Natural killer cell (primary cell): ENCODE data around the gene NAIF1. TPM values are rescaled to one million over a fixed set of nuclear protein-coding genes. Genes with fewer than 3 reads are reported as not detected.

ENCODE experiments used
- ATAC-seq, 3 donors: fragments of 150-1000 bp in 2 of 3; fragments of 200-7000 bp in 1 of 3; cut with Tn5 transposase; 1 replicate in 1 of 3; 2 replicates in 2 of 3; pipeline ENCODE4 v1.10.0; 2021; ENCODE audit warnings: mild to moderate bottlenecking in 2 of 3, moderate library complexity in 2 of 3
- DNase-seq, 2 donors: peaks; one replicate each; pipeline versions ENCODE4 v3.0.0 to v3.0.0-alpha.2; 2013 to 2021; ENCODE audit warnings: mixed read lengths in 1 of 2
- H3K27ac ChIP-seq: one replicate; pipeline ENCODE4 v1.5.1; 2013; ENCODE audit warnings: mild to moderate bottlenecking, low read length
- H3K27me3 ChIP-seq: one replicate; pipeline ENCODE4 v1.6.1; 2013; ENCODE audit warnings: low read length; ENCODE audit not compliant: control insufficient read depth, insufficient read depth
- H3K36me3 ChIP-seq: one replicate; pipeline ENCODE4 v1.6.1; 2013; ENCODE audit warnings: low read length; ENCODE audit not compliant: control insufficient read depth, insufficient read depth
- H3K4me1 ChIP-seq: one replicate; pipeline ENCODE4 v1.6.1; 2013; ENCODE audit warnings: low read length; ENCODE audit not compliant: control insufficient read depth, insufficient read depth
- H3K4me3 ChIP-seq: one replicate; pipeline ENCODE4 v1.5.1; 2013; ENCODE audit warnings: low read length
- H3K9me3 ChIP-seq: one replicate; pipeline ENCODE4 v1.6.1; 2013; ENCODE audit warnings: low read length; ENCODE audit not compliant: control insufficient read depth, insufficient read depth
- H3K27ac Mint-ChIP-seq, 2 donors: one replicate each; pipeline ENCODE4 v1.8.0; 2022; ENCODE audit warnings: mild to moderate bottlenecking in 2 of 2, mixed read lengths in 2 of 2, moderate library complexity in 1 of 2
- H3K27me3 Mint-ChIP-seq, 2 donors: one replicate each; pipeline ENCODE4 v1.8.0; 2022; ENCODE audit warnings: low read depth in 2 of 2, mixed read lengths in 2 of 2
- H3K36me3 Mint-ChIP-seq: one replicate; pipeline ENCODE4 v1.8.0; 2022; ENCODE audit warnings: mixed read lengths
- H3K4me1 Mint-ChIP-seq, 2 donors: one replicate each; pipeline ENCODE4 v1.8.0; 2022; ENCODE audit warnings: mixed read lengths in 2 of 2
- H3K4me3 Mint-ChIP-seq: one replicate; pipeline ENCODE4 v1.8.0; 2022; ENCODE audit warnings: mild to moderate bottlenecking, moderate library complexity, mixed read lengths
- H3K9me3 Mint-ChIP-seq, 2 donors: one replicate each; pipeline ENCODE4 v1.8.0; 2022; ENCODE audit warnings: mixed read lengths in 2 of 2
- CTCF ChIP-seq: fragments of 200-600 bp; IDR thresholded peaks from one replicate; pipeline ENCODE4 v1.8.0; 2022; ENCODE audit warnings: antibody characterized with exemption
- WGBS: methylation state at CpG from one replicate; pipeline ENCODE4 v1.1.7; 2013; ENCODE audit warnings: missing lambda C conversion rate; ENCODE audit not compliant: insufficient coverage; 5-methylcytosine and 5-hydroxymethylcytosine counted together
- intact Hi-C: fragments of 100-400 bp; cut with micrococcal nuclease; formaldehyde crosslinking; loops from one replicate; pipeline ENCODE4 v1.14.2; 2022
- total RNA-seq, 4 donors: library from RNA; stranded (reverse); fragments of 120-200 nt in 1 of 4; gene quantifications; one replicate each; pipeline versions ENCODE4 v1.2.3 to v1.2.4, GENCODE V29; 2013 to 2022

Gene NAIF1
- total RNA-seq, 3 donors from 2014 or later (not counting 1 experiment from before 2014, with no cell fraction given), result 11.9 to 12.6 (median 12.1) TPM

GRCh38 chr9:128065907-128066712, 1.0 kb downstream of the NAIF1 start:
- ATAC-seq (no peak), DNase-seq (no peak)
- Histone ChIP-seq H3K4me1 (peaks cover 74% of the 10 kb centered on the region), H3K27ac (peak overlapping the region; percentile 97), H3K36me3 (peaks cover 9% of the 10 kb centered on the region), H3K9me3 (no peaks in the 10 kb centered on the region), H3K4me3 (peak overlapping the region; percentile 94), H3K27me3 (no peaks in the 10 kb centered on the region)
- H3K4me3 Mint-ChIP-seq, result no peak overlapping the region
- H3K9me3 Mint-ChIP-seq, result no peaks in the 10 kb centered on the region
- no peaks in the 10 kb centered on the region for H3K36me3 Mint-ChIP-seq
- WGBS, result 96% methylated on average over 18 of the region's 18 CpGs
- H3K27ac Mint-ChIP-seq, result no peak overlapping the region
- peaks cover 40 to 41% of the 10 kb centered on the region in 2 donors for H3K4me1 Mint-ChIP-seq
- no peaks in the 10 kb centered on the region for H3K27me3 Mint-ChIP-seq
- TF ChIP-seq CTCF, result no peak
- intact Hi-C loops, result loop anchor here (2.0 to 10.0 kb wide), 2 partner anchors 39 to 291 kb away; partner anchors contain the start of gene SH2D3C

GRCh38 chr9:128062846-128063831, 4.0 kb downstream of the NAIF1 start:
- H3K4me3 Mint-ChIP-seq, result no peak overlapping the region

GRCh38 chr9:128062279-128062678, 4.8 kb downstream of the NAIF1 start:
- WGBS, result 75% methylated on average over 6 of the region's 6 CpGs
- H3K4me3 ChIP-seq, result no peak overlapping the region
- Mint-ChIP-seq H3K4me1 (peaks cover 28 to 31% of the 10 kb centered on the region in 2 donors), H3K27ac (peak overlapping the region; percentile 83 to 88), H3K27me3 (no peaks in the 10 kb centered on the region), H3K36me3 (no peaks in the 10 kb centered on the region), H3K4me3 (no peak overlapping the region), H3K9me3 (no peaks in the 10 kb centered on the region)
- ATAC-seq (no peak), DNase-seq (no peak)
- intact Hi-C loops, result loop anchor here (10.0 kb wide), 1 partner anchor 287 kb away; the partner anchor contains the start of gene SH2D3C
- peaks cover 9% of the 10 kb centered on the region for H3K36me3 ChIP-seq
- no peaks in the 10 kb centered on the region for H3K27me3 ChIP-seq
- no peak overlapping the region for H3K27ac ChIP-seq
- H3K9me3 ChIP-seq, result no peaks in the 10 kb centered on the region
- TF ChIP-seq CTCF, result no peak
- peaks cover 63% of the 10 kb centered on the region for H3K4me1 ChIP-seq

More at GRCh38 chr9:128062846-128063831, 4.0 kb downstream of the NAIF1 start:
- Mint-ChIP-seq H3K36me3 (no peaks in the 10 kb centered on the region), H3K27me3 (no peaks in the 10 kb centered on the region), H3K9me3 (no peaks in the 10 kb centered on the region), H3K27ac (no peak overlapping the region), H3K4me1 (peaks cover 28 to 31% of the 10 kb centered on the region in 2 donors)
- Histone ChIP-seq H3K9me3 (no peaks in the 10 kb centered on the region), H3K36me3 (peaks cover 9% of the 10 kb centered on the region), H3K4me1 (peaks cover 63% of the 10 kb centered on the region), H3K4me3 (no peak overlapping the region), H3K27ac (no peak overlapping the region), H3K27me3 (no peaks in the 10 kb centered on the region)
- intact Hi-C loops, result loop anchor here (10.0 kb wide), 1 partner anchor 288 kb away; the partner anchor contains the start of gene SH2D3C
- no peak for DNase-seq
- no peak for TF ChIP-seq CTCF
- WGBS, result 91% methylated on average over 28 of the region's 28 CpGs
- ATAC-seq, result no peak
